DND-41 (cell line): ENCODE measurements around the gene SNRNP200.
A peak's percentile ranks its signal among the peaks of the same experiment; 100 is the strongest.

Source experiments
- ATAC-seq: fragments of 200-7000 bp; cut with Tn5 transposase; 3 replicates; pipeline ENCODE4 v1.9.1; 2021; ENCODE audit warnings: low read depth; ENCODE audit not compliant: insufficient read depth
- DNase-seq: peaks from one replicate; pipeline ENCODE4 v3.0.0-alpha.2; 2020
- H2AFZ ChIP-seq: 2 replicates; pipeline ENCODE4 v1.6.0; 2012; ENCODE audit warnings: low read depth, low read length
- H3K27ac ChIP-seq: 2 replicates; pipeline ENCODE4 v1.5.1; 2012; ENCODE audit warnings: low read length, inconsistent platforms
- H3K27me3 ChIP-seq: fragments of 200-600 bp; sonication (generic); 2 replicates; pipeline ENCODE4 v1.6.0; 2012; ENCODE audit warnings: low read length, mild to moderate bottlenecking, inconsistent platforms; ENCODE audit not compliant: insufficient read depth, poor library complexity
- H3K36me3 ChIP-seq: 2 replicates; pipeline ENCODE4 v1.5.1; 2012; ENCODE audit warnings: low read length, inconsistent platforms; ENCODE audit not compliant: insufficient read depth
- H3K4me1 ChIP-seq: 2 replicates; pipeline ENCODE4 v1.5.1; 2012; ENCODE audit warnings: mild to moderate bottlenecking, low read length; ENCODE audit not compliant: insufficient read depth
- H3K4me2 ChIP-seq: 2 replicates; pipeline ENCODE4 v1.6.0; 2012; ENCODE audit warnings: mild to moderate bottlenecking, moderate library complexity, low read length, inconsistent platforms; ENCODE audit not compliant: insufficient read depth
- H3K4me3 ChIP-seq, 2 experiments: fragments of 200-600 bp in 1 of 2; shearing (Covaris generic) in 1 of 2; 2 replicates each; pipeline ENCODE4 v1.5.1; 2012 to 2016; ENCODE audit warnings: inconsistent platforms in 2 of 2, low read length in 2 of 2, mild to moderate bottlenecking in 2 of 2, low read depth in 1 of 2, moderate library complexity in 1 of 2
- H3K79me2 ChIP-seq: 2 replicates; pipeline ENCODE4 v1.6.0; 2012; ENCODE audit warnings: low read length, inconsistent platforms; ENCODE audit not compliant: insufficient read depth
- H3K9ac ChIP-seq: 2 replicates; pipeline ENCODE4 v1.6.0; 2012; ENCODE audit warnings: low read depth, mild to moderate bottlenecking, inconsistent platforms, low read length, moderate library complexity
- H3K9me3 ChIP-seq: 2 replicates; pipeline ENCODE4 v1.5.1; 2012; ENCODE audit warnings: low read length, moderate library complexity, mild to moderate bottlenecking, inconsistent platforms; ENCODE audit not compliant: insufficient read depth, severe bottlenecking
- H4K20me1 ChIP-seq: 2 replicates; pipeline ENCODE4 v1.6.0; 2012; ENCODE audit warnings: low read length; ENCODE audit not compliant: insufficient read depth
- CTCF ChIP-seq: IDR thresholded peaks from 2 replicates; pipeline ENCODE4 v1.5.1; 2012; ENCODE audit warnings: borderline replicate concordance, low read length, moderate library complexity, mild to moderate bottlenecking; ENCODE audit not compliant: poor library complexity, severe bottlenecking; ENCODE audit errors: extremely low read depth
- EZH2 ChIP-seq: IDR thresholded peaks from 3 replicates; pipeline ENCODE4 v1.6.1; 2012; ENCODE audit warnings: borderline replicate concordance, low read depth, mild to moderate bottlenecking, moderate library complexity, low read length, inconsistent platforms; ENCODE audit not compliant: severe bottlenecking

The SNRNP200 gene

GRCh38 chr2:96340493-96341414 is 35.4 kb upstream of the SNRNP200 start:
- peaks cover 98% of the 10 kb centered on the region for H3K79me2 ChIP-seq
- TF ChIP-seq CTCF (no peak), EZH2 (no peak)
- peaks cover 45% of the 10 kb centered on the region for H4K20me1 ChIP-seq
- H2AFZ ChIP-seq, result no peak overlapping the region
- DNase-seq, result no peak
- no peak overlapping the region for H3K4me2 ChIP-seq
- H3K27me3 ChIP-seq, result no peaks in the 10 kb centered on the region
- H3K4me1 ChIP-seq, result peaks cover 36% of the 10 kb centered on the region
- no peaks in the 10 kb centered on the region for H3K9me3 ChIP-seq
- H3K9ac ChIP-seq, result no peak overlapping the region
- no peak overlapping the region for H3K27ac ChIP-seq
- no peak overlapping the region for H3K4me3 ChIP-seq
- H3K36me3 ChIP-seq, result peaks cover 75% of the 10 kb centered on the region
- ATAC-seq, result no peak

- Histone ChIP-seq H2AFZ (no peak overlapping the region), H3K36me3 (peaks cover 36% of the 10 kb centered on the region), H3K4me2 (peak overlapping the region; percentile 94), H3K27me3 (no peaks in the 10 kb centered on the region), H3K9me3 (no peaks in the 10 kb centered on the region), H3K9ac (peak overlapping the region; percentile 86), H3K27ac (peak overlapping the region; percentile 98), H3K79me2 (peaks cover 71% of the 10 kb centered on the region), H4K20me1 (peaks cover 23% of the 10 kb centered on the region; the same call in 1 of the 2 replicates), H3K4me3 (peak overlapping the region; percentile 69 to 95; a peak in 3 of 4 replicates), H3K4me1 (peaks cover 50% of the 10 kb centered on the region)
- no peak for TF ChIP-seq CTCF
- TF ChIP-seq EZH2, result no peak
- DNase-seq (no peak), ATAC-seq (no peak)
Measured at GRCh38 chr2:96336873-96337272, 31.5 kb upstream of the SNRNP200 start.

- H4K20me1 ChIP-seq, result peaks cover 17% of the 10 kb centered on the region; the same call in 1 of the 2 replicates
- peaks cover 48% of the 10 kb centered on the region for H3K4me1 ChIP-seq
- peaks cover 65% of the 10 kb centered on the region for H3K79me2 ChIP-seq
- peak overlapping the region; percentile 98 for H3K27ac ChIP-seq
- H3K9ac ChIP-seq, result peak overlapping the region; percentile 86
- no peaks in the 10 kb centered on the region for H3K9me3 ChIP-seq
- H3K36me3 ChIP-seq, result peaks cover 30% of the 10 kb centered on the region
- peak overlapping the region; percentile 94 for H3K4me2 ChIP-seq
- no peaks in the 10 kb centered on the region for H3K27me3 ChIP-seq
- ATAC-seq, result no peak
- peak overlapping the region; percentile 69 to 95 for H3K4me3 ChIP-seq
- H2AFZ ChIP-seq, result peak overlapping the region; percentile 72
- TF ChIP-seq EZH2, result no peak
- no peak for TF ChIP-seq CTCF
- no peak for DNase-seq
Measured at GRCh38 chr2:96336104-96336775, 30.9 kb upstream of the SNRNP200 start.
